Pons (tissue), 1 donor: Measurements from ENCODE around the gene WNK4.

Experiments used
- DNase-seq: peaks from one replicate; pipeline ENCODE4 v3.0.0-alpha.2; 2016; ENCODE audit warnings: low spot score

WNK4 gene

GRCh38 chr17:42772945-42773289 is 7.5 kb upstream of the WNK4 start:
- DNase-seq, result no peak

GRCh38 chr17:42773290-42774035 is 6.9 kb upstream of the WNK4 start, which contains the start of gene VPS25:
TSS of gene VPS25 (plus strand) at chr17:42773449. CDS start at chr17:42773476, 27 bp downstream.
- peak; percentile 84 for DNase-seq

DNA sequence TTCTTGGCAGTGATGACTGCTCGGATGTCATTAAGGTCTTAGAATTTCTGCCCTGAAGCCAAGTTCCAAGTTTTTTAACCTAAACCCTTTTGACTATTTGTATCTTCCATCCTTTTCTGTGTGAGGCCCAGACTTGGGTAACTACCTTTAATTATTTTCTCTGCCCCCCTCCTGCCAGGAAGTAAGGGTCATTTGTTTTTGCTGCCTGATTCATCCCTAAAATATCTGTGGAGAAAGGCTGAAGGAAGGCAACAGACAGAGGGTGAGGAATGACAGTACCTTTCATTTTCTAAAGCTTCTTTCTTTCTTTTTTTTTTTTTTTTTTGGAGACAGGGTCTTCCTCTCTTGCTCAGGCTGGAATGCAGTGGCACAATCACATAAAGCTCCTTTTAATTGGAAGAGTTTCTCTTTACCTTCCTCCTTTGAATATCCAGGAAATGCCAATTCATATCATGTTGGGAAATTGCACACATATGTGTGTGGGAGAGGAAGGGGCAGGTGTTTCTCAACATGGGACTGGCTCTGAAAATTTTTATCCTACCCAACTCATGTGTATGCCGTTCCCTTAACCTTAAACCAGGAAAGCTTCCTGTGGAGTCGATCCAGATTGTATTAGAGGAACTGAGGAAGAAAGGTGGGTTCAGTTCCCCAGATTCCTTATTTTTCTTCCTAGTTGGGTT is 6.2 kb upstream of the WNK4 start:
- no peak for DNase-seq

DNA sequence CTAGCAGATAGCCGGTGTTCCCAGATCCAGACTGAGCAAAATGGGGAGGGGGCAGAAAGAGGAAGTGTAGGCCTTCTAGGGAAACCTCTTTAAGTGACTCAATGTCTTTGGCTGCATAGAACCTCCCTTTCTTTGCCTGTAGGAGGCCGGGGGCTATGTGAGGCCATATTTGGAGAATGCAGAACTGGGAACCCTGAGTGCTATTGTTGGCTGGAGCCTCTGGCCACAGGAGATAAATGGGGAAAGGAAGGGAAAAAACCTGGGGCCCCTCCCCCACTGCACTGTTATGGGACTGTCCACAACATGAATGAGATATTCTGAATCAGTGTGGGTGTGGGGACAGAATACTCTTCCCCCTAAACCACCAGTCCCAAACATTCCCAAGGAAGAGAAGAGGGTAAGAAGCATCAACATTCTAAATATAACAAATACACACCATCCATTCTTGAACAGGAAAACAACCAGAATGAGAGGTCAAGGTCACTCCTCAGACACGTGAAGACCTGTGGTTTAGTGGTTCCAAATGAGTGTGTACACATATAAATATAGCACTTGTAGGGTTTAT is 4.8 kb upstream of the WNK4 start:
- no peak for DNase-seq

DNA sequence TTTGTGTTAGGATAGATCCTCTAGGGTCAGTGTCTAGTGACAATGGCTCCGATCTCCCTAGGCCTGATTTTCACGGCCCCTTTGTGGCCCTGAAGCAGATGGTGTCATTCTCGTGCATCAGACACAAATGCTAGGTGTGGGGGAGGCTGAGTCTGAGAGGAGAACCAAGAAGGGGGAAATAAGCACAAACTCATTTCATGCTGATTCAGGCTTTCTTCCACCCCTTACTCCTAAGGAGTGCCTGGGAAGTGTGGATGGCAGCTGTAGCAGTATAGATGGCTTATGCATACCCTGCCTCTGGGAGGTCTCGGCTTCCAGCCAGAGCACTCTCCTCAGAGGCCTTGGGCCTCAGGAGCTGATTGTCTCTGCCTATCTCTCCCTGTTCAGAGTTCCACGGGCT is 1.8 kb upstream of the WNK4 start:
- DNase-seq, result no peak

DNA sequence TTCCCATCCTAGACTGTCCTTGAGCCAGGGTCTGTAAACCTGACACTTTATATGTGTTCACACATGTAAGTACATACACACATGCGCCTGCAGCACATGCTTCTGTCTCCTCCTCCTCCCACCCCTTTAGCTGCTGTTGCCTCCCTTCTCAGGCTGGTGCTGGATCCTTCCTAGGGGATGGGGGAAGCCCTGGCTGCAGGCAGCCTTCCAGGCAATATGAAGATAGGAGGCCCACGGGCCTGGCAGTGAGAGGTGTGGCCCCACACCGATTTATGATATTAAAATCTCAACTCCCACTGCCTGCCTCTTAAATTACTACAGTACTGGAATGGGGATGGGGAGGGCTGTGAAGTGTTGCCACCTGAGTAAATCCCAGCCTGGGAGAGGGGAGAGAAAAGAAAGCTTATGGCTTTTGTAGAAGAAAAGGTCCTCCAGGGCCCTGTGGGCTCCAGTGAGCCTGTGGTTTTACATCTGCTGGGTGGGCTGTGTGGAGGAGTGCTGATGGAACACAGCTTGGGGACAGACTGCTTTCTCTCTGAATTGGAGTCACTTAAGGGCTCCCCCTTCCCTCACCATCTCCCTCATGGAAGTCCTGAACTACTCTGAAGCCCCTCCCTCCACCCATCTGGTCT is 990 bp upstream of the WNK4 start:
- DNase-seq, result no peak

GRCh38 chr17:42780851-42781638 is 635 bp downstream of the WNK4 start:
- no peak for DNase-seq

- no peak for DNase-seq
Measured at GRCh38 chr17:42781639-42782165, 1.3 kb downstream of the WNK4 start.

GRCh38 chr17:42782166-42783061 is 2.0 kb downstream of the WNK4 start:
- DNase-seq, result no peak

GRCh38 chr17:42783062-42783790 is 2.8 kb downstream of the WNK4 start:
- DNase-seq, result no peak

- no peak for DNase-seq
Measured at GRCh38 chr17:42783791-42784138, 3.4 kb downstream of the WNK4 start.

DNA sequence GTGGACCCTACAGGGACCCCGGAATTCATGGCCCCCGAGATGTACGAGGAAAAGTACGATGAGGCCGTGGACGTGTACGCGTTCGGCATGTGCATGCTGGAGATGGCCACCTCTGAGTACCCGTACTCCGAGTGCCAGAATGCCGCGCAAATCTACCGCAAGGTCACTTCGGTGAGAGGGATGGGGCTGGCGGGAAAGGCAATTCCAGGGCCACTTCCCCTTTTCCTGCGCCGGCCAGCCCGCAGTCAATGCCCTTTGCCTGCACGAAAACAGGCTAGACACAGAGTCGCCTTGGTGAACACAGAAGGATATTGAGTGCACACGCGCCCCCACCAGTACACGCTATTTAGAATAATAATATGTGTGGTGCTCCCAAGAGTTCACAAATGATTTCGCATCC is 4.0 kb downstream of the WNK4 start:
- no peak for DNase-seq

DNA sequence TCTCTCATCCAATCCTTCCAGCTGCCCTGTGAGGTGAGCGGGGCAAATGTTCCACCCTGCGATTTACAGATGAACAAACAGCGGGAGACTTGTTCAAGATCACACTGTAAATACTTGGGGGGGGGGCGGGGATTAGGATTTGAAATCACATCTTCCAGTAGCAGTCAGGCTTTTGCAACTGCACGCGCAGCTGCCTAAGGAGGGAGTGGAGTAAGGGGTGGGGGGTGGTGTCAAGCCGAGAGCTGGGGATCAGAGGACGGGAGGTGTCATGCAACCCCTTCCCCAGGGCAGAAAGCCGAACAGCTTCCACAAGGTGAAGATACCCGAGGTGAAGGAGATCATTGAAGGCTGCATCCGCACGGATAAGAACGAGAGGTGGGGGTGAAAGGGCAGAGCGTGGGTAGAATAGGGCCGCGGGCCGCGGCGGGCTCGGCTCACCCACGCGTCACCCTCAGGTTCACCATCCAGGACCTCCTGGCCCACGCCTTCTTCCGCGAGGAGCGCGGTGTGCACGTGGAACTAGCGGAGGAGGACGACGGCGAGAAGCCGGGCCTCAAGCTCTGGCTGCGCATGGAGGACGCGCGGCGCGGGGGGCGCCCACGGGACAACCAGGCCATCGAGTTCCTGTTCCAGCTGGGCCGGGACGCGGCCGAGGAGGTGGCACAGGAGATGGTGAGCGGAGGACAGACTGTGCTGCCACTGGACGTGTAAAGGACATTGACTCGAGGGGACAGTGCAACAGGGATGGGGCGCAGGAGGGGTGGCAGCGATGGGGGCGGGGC is 4.6 kb downstream of the WNK4 start:
- no peak for DNase-seq

DNA sequence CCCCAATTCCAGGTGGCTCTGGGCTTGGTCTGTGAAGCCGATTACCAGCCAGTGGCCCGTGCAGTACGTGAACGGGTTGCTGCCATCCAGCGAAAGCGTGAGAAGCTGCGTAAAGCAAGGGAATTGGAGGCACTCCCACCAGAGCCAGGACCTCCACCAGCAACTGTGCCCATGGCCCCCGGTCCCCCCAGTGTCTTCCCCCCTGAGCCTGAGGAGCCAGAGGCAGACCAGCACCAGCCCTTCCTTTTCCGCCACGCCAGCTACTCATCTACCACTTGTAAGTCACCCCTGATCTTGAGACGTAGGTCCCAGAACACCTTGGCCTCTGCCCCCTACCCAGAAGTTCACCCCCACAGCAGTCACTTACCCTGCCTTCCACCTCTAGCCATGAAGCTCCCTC is 6.9 kb downstream of the WNK4 start:
- no peak for DNase-seq

DNA sequence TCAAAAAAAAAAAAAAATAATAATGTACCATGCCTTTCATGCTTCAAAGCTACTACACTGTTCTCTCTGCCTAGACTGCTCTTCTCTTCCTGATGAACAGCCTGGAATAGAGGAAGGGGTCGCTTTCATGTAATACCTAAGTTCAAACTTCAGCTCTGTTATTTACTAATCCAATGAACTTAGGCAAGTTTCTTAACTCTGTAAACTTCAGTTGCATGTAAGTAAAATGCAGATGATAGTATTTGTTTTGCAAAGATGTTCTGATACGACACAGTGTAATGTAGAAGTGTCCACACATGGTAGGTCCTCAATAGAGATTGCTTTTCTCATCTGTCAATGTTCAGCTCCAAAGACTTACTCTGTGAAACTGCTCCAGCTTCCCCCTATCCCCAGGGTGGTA is 11.5 kb downstream of the WNK4 start:
- no peak for DNase-seq

GRCh38 chr17:42792545-42792944 is 12.1 kb downstream of the WNK4 start:
- DNase-seq, result no peak

DNA sequence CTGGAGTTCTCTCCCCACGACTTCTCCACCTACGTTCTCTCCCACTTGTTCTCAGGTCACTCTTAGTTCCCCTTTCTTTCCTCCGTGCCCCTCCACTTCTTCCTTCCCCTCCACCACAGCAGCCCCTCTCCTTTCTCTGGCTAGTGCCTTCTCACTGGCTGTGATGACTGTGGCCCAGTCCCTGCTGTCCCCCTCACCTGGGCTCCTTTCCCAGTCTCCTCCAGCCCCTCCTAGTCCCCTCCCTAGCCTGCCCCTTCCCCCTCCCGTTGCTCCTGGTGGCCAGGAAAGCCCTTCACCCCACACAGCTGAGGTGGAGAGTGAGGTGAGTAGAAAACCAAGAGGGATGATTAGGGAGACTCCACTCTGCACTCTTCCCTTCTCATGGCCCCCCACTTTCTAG is 14.7 kb downstream of the WNK4 start:
- no peak for DNase-seq

DNA sequence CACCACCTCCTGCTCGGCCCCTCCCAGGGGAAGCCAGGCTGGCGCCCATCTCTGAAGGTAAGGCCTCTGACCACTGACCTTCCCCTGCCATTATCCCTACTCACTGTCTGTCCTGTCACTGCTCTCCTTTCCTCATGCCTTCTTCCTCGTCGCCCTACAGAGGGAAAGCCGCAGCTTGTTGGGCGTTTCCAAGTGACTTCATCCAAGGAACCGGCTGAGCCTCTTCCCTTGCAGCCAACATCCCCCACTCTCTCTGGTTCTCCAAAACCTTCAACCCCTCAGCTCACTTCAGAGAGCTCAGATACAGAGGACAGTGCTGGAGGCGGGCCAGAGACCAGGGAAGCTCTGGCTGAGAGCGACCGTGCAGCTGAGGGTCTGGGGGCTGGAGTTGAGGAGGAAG is 15.1 kb downstream of the WNK4 start:
- DNase-seq, result no peak

GRCh38 chr17:42796066-42796758 is 15.8 kb downstream of the WNK4 start:
- no peak for DNase-seq
